Endothelial cell of umbilical vein (primary cell): ENCODE measurements around the gene XIRP1.

Experiments used
- CTCF ChIP-seq, 2 donors: IDR thresholded peaks; 1 replicate in 1 of 2; 2 replicates in 1 of 2; pipeline ENCODE4 v1.5.1; 2011; ENCODE audit warnings: low read length in 2 of 2, mild to moderate bottlenecking in 2 of 2, moderate library complexity in 2 of 2, control low read depth in 1 of 2, inconsistent platforms in 1 of 2, low read depth in 1 of 2; ENCODE audit not compliant: insufficient read depth in 1 of 2; ENCODE audit errors: extremely low read depth in 1 of 2
- EZH2 ChIP-seq: IDR thresholded peaks from 2 replicates; pipeline ENCODE4 v1.6.1; 2012; ENCODE audit warnings: borderline replicate concordance, low read depth, mild to moderate bottlenecking, moderate library complexity, low read length, inconsistent platforms; ENCODE audit not compliant: severe bottlenecking
- FOS ChIP-seq: IDR thresholded peaks from 2 replicates; pipeline ENCODE4 v1.6.1; 2011; ENCODE audit warnings: mild to moderate bottlenecking, low read length, moderate library complexity, borderline replicate concordance; ENCODE audit not compliant: insufficient read depth
- MAX ChIP-seq: IDR thresholded peaks from 2 replicates; pipeline ENCODE4 v1.6.1; 2011; ENCODE audit not compliant: insufficient read depth, insufficient read length
- MYC ChIP-seq: IDR thresholded peaks from one replicate; pipeline ENCODE4 v1.6.1; 2011; ENCODE audit warnings: mild to moderate bottlenecking, low read depth, low read length
- POLR2A ChIP-seq: IDR thresholded peaks from 2 replicates; pipeline ENCODE4 v1.6.1; 2012; ENCODE audit warnings: low read depth, mild to moderate bottlenecking, control low read depth, low read length
- POLR2AphosphoS5 ChIP-seq: IDR thresholded peaks from 2 replicates; pipeline ENCODE4 v1.6.1; 2012; ENCODE audit warnings: low read depth, mild to moderate bottlenecking, control low read depth, low read length, moderate library complexity; ENCODE audit not compliant: insufficient read depth

GRCh38 chr3:39168156-39168780, 24.1 kb downstream of the XIRP1 start:
- TF ChIP-seq POLR2AphosphoS5 (no peak), FOS (no peak), POLR2A (no peak), CTCF (IDR thresholded peaks at IDR 0.05; ENCODE audit: extremely low read depth in 1 of 2, insufficient read depth in 1 of 2, low read depth in 1 of 2, low read length in 2 of 2) (no peak), EZH2 (no peak), MAX (no peak), MYC (no peak)
